B cell (primary cell): ENCODE data around the gene DDX39B. TPM values are rescaled to one million over a fixed set of nuclear protein-coding genes. Genes with fewer than 3 reads are reported as not detected.

ENCODE experiments used
- ATAC-seq: fragments of 200-7000 bp; cut with Tn5 transposase; one replicate; pipeline ENCODE4 v1.10.0; 2021; ENCODE audit warnings: low read depth, mild to moderate bottlenecking, moderate number of reproducible peaks, moderate library complexity
- CTCF ChIA-PET: fragments of 350-600 bp; sonication (Branson Sonifier 250); formaldehyde crosslinking; loops from one replicate; lab custom pipeline; 2021; ENCODE audit warnings: antibody characterized with exemption, inconsistent platforms; lab: Charles Lee
- POLR2A ChIA-PET: fragments of 350-600 bp; sonication (Branson Sonifier 250); formaldehyde crosslinking; loops from one replicate; lab custom pipeline; 2021; ENCODE audit warnings: antibody characterized with exemption; lab: Charles Lee
- DNase-seq: peaks from one replicate; pipeline ENCODE4 v3.0.0; 2013
- H2AFZ ChIP-seq: 2 replicates; pipeline ENCODE4 v1.6.1; 2012; ENCODE audit warnings: mild to moderate bottlenecking, low read depth, low read length; ENCODE audit not compliant: insufficient read depth, poor library complexity, severe bottlenecking
- H3K27ac ChIP-seq, 2 donors: 1 replicate in 1 of 2; 2 replicates in 1 of 2; pipeline ENCODE4 v1.5.1; 2012 to 2013; ENCODE audit warnings: low read length in 2 of 2, mild to moderate bottlenecking in 2 of 2, moderate library complexity in 1 of 2
- H3K27me3 ChIP-seq, 4 experiments: fragments of 200-600 bp in 1 of 4; sonication (generic) in 1 of 4; replicated peaks in 1 of 4; 1 replicate in 2 of 4; 2 replicates in 2 of 4; pipeline versions ENCODE4 v1.6.1 to v1.7.0; 2013 to 2016; ENCODE audit warnings: low read length in 3 of 4, mild to moderate bottlenecking in 2 of 4, mixed read lengths in 1 of 4, moderate library complexity in 1 of 4; ENCODE audit not compliant: insufficient read depth in 4 of 4, control insufficient read depth in 3 of 4; ENCODE audit errors: control extremely low read depth in 1 of 4
- H3K36me3 ChIP-seq, 2 experiments: replicated peaks in 1 of 2; 1 replicate in 1 of 2; 2 replicates in 1 of 2; pipeline versions ENCODE4 v1.6.1 to v1.7.1; 2013; ENCODE audit warnings: low read length in 1 of 2; ENCODE audit not compliant: insufficient read depth in 2 of 2, control insufficient read depth in 1 of 2; ENCODE audit errors: control extremely low read depth in 1 of 2, extremely low read depth in 1 of 2
- H3K4me1 ChIP-seq, 2 donors: fragments of 200-600 bp in 1 of 2; sonication (generic) in 1 of 2; 1 replicate in 1 of 2; 2 replicates in 1 of 2; pipeline versions ENCODE4 v1.5.1 to v1.6.1; 2013 to 2017; ENCODE audit warnings: low read length in 2 of 2; ENCODE audit not compliant: control insufficient read depth in 2 of 2, insufficient read depth in 2 of 2
- H3K4me2 ChIP-seq: replicated peaks from 2 replicates; pipeline ENCODE3; 2012; ENCODE audit warnings: mild to moderate bottlenecking, low read depth, low read length; ENCODE audit not compliant: poor library complexity, severe bottlenecking
- H3K4me3 ChIP-seq, 5 experiments: fragments of 200-600 bp in 1 of 5; sonication (generic) in 1 of 5; 1 replicate in 3 of 5; 2 replicates in 2 of 5; pipeline versions ENCODE4 v1.5.1 to v1.7.0; 2011 to 2016; ENCODE audit warnings: low read length in 4 of 5, mild to moderate bottlenecking in 4 of 5, low read depth in 2 of 5, control low read depth in 1 of 5, moderate library complexity in 1 of 5; ENCODE audit not compliant: insufficient read depth in 1 of 5; ENCODE audit errors: control extremely low read depth in 1 of 5, extremely low read depth in 1 of 5
- H3K79me2 ChIP-seq: fragments of 200-600 bp; sonication (generic); one replicate; pipeline ENCODE4 v1.6.0; 2016; ENCODE audit warnings: low read length; ENCODE audit not compliant: control insufficient read depth, insufficient read depth
- H3K9ac ChIP-seq: fragments of 200-600 bp; sonication (generic); 2 replicates; pipeline ENCODE4 v1.6.1; 2017; ENCODE audit warnings: mild to moderate bottlenecking, low read length, moderate library complexity
- H3K9me3 ChIP-seq, 3 donors: one replicate each; pipeline versions ENCODE4 v1.6.1 to v1.7.1; 2013; ENCODE audit warnings: low read length in 2 of 3; ENCODE audit not compliant: control insufficient read depth in 2 of 3, insufficient read depth in 1 of 3; ENCODE audit errors: control extremely low read depth in 1 of 3
- H4K20me1 ChIP-seq: 2 replicates; pipeline ENCODE4 v1.6.0; 2012; ENCODE audit warnings: mild to moderate bottlenecking, low read length; ENCODE audit not compliant: insufficient read depth, control insufficient read depth, poor library complexity, severe bottlenecking
- H3K27ac Mint-ChIP-seq: one replicate; pipeline ENCODE4 v1.8.0; 2021; ENCODE audit warnings: mixed read lengths
- H3K27me3 Mint-ChIP-seq: one replicate; pipeline ENCODE4 v1.8.0; 2021; ENCODE audit warnings: mixed read lengths
- H3K4me1 Mint-ChIP-seq: one replicate; pipeline ENCODE4 v1.8.0; 2021; ENCODE audit warnings: mixed read lengths
- H3K4me3 Mint-ChIP-seq: one replicate; pipeline ENCODE4 v1.8.0; 2021; ENCODE audit warnings: mixed read lengths
- H3K9me3 Mint-ChIP-seq: one replicate; pipeline ENCODE4 v1.8.0; 2022; ENCODE audit warnings: mixed read lengths; ENCODE audit not compliant: insufficient read depth
- EZH2 ChIP-seq: IDR thresholded peaks from 2 replicates; pipeline ENCODE4 v1.6.1; 2012; ENCODE audit warnings: borderline replicate concordance, low read depth, mild to moderate bottlenecking, moderate library complexity, low read length; ENCODE audit not compliant: insufficient read depth, poor library complexity, severe bottlenecking
- WGBS: methylation state at CpG from one replicate; pipeline ENCODE4 v1.1.5; 2013; ENCODE audit warnings: missing lambda C conversion rate; ENCODE audit not compliant: insufficient coverage; 5-methylcytosine and 5-hydroxymethylcytosine counted together
- intact Hi-C: fragments of 100-400 bp; cut with micrococcal nuclease; formaldehyde crosslinking; loops from one replicate; pipeline ENCODE4 v1.10.0; 2022
- polyA plus RNA-seq: library from polyadenylated mRNA; depleted of rRNA; stranded (reverse); fragments of >200 nt; gene quantifications from 2 replicates; pipeline ENCODE4 v1.2.3, GENCODE V29; 2012
- total RNA-seq, 2 donors: library from RNA; stranded (reverse); fragments of 120-200 nt in 1 of 2; gene quantifications; 1 replicate in 1 of 2; 2 replicates in 1 of 2; pipeline versions ENCODE4 v1.2.3 to v1.2.4, GENCODE V29; 2013 to 2022
- TF ChIP-seq, protein P1 (sequence below): fragments of 200-600 bp; IDR thresholded peaks from one replicate; pipeline ENCODE4 v1.8.0; 2022; ENCODE audit warnings: antibody characterized with exemption, mild to moderate bottlenecking

Gene DDX39B
- total and polyA plus RNA-seq, 2 donors (not counting 1 experiment from before 2014, with no cell fraction given), result 576 to 838 TPM

DNA sequence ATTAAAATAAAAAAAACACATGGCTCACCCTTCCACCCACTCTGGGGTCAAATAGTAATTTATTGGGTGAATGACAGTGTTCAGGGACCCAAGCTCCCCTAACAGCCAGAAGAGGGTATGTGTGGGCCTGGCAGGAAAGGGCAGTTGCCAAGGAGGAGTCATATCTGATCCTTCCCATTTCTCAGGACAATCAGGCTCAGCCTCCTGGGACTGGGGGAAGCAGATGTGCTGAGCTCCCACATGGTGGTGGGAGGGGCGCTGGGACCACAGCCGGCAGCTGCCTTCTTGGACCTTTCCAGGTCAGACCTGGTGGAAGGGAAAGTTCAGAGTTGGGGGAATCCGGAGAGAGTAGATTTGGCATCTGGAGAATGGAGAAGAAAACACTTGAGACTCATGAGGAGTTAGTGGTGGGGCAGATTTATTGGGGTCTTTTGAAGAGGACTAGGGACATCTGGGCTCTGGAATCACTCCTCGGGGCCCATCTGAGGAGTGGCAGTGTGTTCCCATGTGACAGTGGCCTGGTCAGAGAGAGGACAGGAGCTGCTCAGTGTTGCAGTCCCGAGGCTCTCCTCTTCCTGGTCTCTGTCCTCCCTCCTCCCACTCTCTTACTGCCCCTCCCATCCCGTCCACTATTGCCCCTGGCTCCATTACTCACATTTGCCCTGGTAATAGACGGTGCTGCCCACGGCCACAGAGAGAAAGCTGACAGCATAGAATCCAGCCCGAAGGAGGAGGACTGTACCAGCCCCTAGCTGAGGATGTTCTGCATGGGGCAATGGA lies 47.3 kb upstream of the DDX39B start:
- Histone ChIP-seq H3K4me1 (peaks cover 92 to 96% of the 10 kb centered on the region in 2 donors), H3K4me2 (peak overlapping the region; percentile 72), H3K79me2 (peaks cover 66% of the 10 kb centered on the region), H3K4me3 (no peak overlapping the region), H3K9me3 (no peaks in the 10 kb centered on the region), H2AFZ (no peak overlapping the region), H3K27me3 (no peaks in the 10 kb centered on the region), H3K27ac (peak overlapping the region; percentile 7 to 87), H3K36me3 (no peaks in the 10 kb centered on the region), H3K9ac (no peak overlapping the region), H4K20me1 (no peaks in the 10 kb centered on the region)
- Mint-ChIP-seq H3K4me3 (peak overlapping the region; percentile 32), H3K27ac (peak overlapping the region; percentile 88), H3K9me3 (no peaks in the 10 kb centered on the region), H3K4me1 (peaks cover 86% of the 10 kb centered on the region), H3K27me3 (no peaks in the 10 kb centered on the region)
- DNase-seq (no peak), ATAC-seq (no peak)
- CTCF ChIA-PET, result interaction anchor here (0.6 to 35.3 kb wide), 4 partner anchors 6 to 251 kb away, joined by 3 to 2241 read pairs (median 1108); partner anchors contain the start of genes ATP6V1G2, LST1, LTA and LTB
- POLR2A ChIA-PET, result interaction anchor here (1.3 to 35.3 kb wide), 2 partner anchors 7 to 23 kb away, joined by 5 to 1450 read pairs; partner anchors contain the start of genes ATP6V1G2, LST1, LTA and LTB
- 55% methylated on average over 5 of the region's 9 CpGs for WGBS
- intact Hi-C loops, result no loop called here
- TF ChIP-seq, protein P1, sequence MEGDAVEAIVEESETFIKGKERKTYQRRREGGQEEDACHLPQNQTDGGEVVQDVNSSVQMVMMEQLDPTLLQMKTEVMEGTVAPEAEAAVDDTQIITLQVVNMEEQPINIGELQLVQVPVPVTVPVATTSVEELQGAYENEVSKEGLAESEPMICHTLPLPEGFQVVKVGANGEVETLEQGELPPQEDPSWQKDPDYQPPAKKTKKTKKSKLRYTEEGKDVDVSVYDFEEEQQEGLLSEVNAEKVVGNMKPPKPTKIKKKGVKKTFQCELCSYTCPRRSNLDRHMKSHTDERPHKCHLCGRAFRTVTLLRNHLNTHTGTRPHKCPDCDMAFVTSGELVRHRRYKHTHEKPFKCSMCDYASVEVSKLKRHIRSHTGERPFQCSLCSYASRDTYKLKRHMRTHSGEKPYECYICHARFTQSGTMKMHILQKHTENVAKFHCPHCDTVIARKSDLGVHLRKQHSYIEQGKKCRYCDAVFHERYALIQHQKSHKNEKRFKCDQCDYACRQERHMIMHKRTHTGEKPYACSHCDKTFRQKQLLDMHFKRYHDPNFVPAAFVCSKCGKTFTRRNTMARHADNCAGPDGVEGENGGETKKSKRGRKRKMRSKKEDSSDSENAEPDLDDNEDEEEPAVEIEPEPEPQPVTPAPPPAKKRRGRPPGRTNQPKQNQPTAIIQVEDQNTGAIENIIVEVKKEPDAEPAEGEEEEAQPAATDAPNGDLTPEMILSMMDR, result no peak
- no peak for TF ChIP-seq EZH2
